DOHH2 (cell line): Measurements from ENCODE around the gene SLC37A3.

Experiments
- EZH2phosphoT487 ChIP-seq: fragments of 200-600 bp; sonication (generic); IDR thresholded peaks from 2 replicates; pipeline ENCODE4 v1.6.1; 2017; ENCODE audit warnings: borderline replicate concordance, mild to moderate bottlenecking, antibody characterized with exemption, low read length, moderate library complexity, mixed read lengths
- TF ChIP-seq, protein P1 (sequence below): fragments of 200-600 bp; sonication (generic); IDR thresholded peaks from one replicate; pipeline ENCODE4 v1.5.1; 2014; ENCODE audit warnings: antibody characterized with exemption, mild to moderate bottlenecking, low read depth, low read length; ENCODE audit not compliant: poor library complexity, severe bottlenecking

DNA sequence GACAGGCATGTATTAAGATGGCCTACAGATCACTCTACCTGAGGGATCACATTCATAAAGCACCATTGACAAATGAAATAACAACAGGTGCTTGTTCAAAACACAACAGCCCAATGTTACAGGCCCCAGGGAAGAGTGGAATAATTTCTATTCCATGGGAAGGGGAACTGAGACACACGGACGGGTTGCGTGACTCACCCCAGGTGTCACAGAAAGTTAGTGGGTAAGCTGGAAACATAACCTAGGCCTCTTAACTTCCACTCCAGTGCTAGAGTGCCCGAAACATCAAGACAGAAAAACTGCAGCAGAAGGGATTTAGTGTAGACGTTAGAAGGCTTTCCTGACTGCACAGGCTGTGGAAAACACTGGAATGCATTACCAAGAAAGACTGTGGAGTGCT, 48.3 kb downstream of the SLC37A3 start:
- TF ChIP-seq, protein P1, sequence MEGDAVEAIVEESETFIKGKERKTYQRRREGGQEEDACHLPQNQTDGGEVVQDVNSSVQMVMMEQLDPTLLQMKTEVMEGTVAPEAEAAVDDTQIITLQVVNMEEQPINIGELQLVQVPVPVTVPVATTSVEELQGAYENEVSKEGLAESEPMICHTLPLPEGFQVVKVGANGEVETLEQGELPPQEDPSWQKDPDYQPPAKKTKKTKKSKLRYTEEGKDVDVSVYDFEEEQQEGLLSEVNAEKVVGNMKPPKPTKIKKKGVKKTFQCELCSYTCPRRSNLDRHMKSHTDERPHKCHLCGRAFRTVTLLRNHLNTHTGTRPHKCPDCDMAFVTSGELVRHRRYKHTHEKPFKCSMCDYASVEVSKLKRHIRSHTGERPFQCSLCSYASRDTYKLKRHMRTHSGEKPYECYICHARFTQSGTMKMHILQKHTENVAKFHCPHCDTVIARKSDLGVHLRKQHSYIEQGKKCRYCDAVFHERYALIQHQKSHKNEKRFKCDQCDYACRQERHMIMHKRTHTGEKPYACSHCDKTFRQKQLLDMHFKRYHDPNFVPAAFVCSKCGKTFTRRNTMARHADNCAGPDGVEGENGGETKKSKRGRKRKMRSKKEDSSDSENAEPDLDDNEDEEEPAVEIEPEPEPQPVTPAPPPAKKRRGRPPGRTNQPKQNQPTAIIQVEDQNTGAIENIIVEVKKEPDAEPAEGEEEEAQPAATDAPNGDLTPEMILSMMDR, result no peak
- TF ChIP-seq EZH2phosphoT487, result no peak
